Activated CD8-positive, alpha-beta T cell treated with anti-CD3 and anti-CD28 coated beads for 36 hours (primary cell): ENCODE results near the gene CARD9. TPM values are rescaled to one million over a fixed set of nuclear protein-coding genes. Genes with fewer than 3 reads are reported as not detected.

Experiments
- ATAC-seq: fragments of 200-7000 bp; cut with Tn5 transposase; one replicate; pipeline ENCODE4 v1.10.0; 2021; ENCODE audit warnings: mild to moderate bottlenecking, moderate library complexity
- CTCF ChIA-PET: fragments of 350-600 bp; sonication (Branson Sonifier 250); formaldehyde crosslinking; loops from one replicate; lab custom pipeline; 2021; ENCODE audit warnings: antibody characterized with exemption; lab: Charles Lee
- POLR2A ChIA-PET: fragments of 350-600 bp; sonication (Branson Sonifier 250); formaldehyde crosslinking; loops from one replicate; lab custom pipeline; 2021; ENCODE audit warnings: antibody characterized with exemption; lab: Charles Lee
- DNase-seq: peaks from one replicate; pipeline ENCODE4 v3.0.0-alpha.2; 2020
- H3K27ac Mint-ChIP-seq: one replicate; pipeline ENCODE4 v1.8.0; 2021; ENCODE audit warnings: mild to moderate bottlenecking, mixed read lengths
- H3K27me3 Mint-ChIP-seq: one replicate; pipeline ENCODE4 v1.8.0; 2021; ENCODE audit warnings: mixed read lengths
- H3K36me3 Mint-ChIP-seq: one replicate; pipeline ENCODE4 v1.8.0; 2021; ENCODE audit warnings: low read depth, mixed read lengths
- H3K4me1 Mint-ChIP-seq: one replicate; pipeline ENCODE4 v1.8.0; 2021; ENCODE audit warnings: low read depth, mixed read lengths
- H3K4me3 Mint-ChIP-seq: one replicate; pipeline ENCODE4 v1.8.0; 2021; ENCODE audit warnings: mild to moderate bottlenecking, moderate library complexity, mixed read lengths
- H3K9me3 Mint-ChIP-seq: one replicate; pipeline ENCODE4 v1.8.0; 2021; ENCODE audit warnings: mixed read lengths
- intact Hi-C: fragments of 100-400 bp; cut with micrococcal nuclease; formaldehyde crosslinking; loops from one replicate; pipeline ENCODE4 v1.10.0; 2022
- total RNA-seq, 2 experiments: library from RNA; stranded (reverse); gene quantifications; one replicate each; pipeline ENCODE4 v1.2.3, GENCODE V29; 2021
- TF ChIP-seq, protein P1 (sequence below): fragments of 200-600 bp; IDR thresholded peaks from one replicate; pipeline ENCODE4 v1.8.0; 2022; ENCODE audit warnings: antibody characterized with exemption, mild to moderate bottlenecking

Gene CARD9
- total RNA-seq, 2 experiments from 2014 or later = 6.8 to 7.1 TPM

DNA sequence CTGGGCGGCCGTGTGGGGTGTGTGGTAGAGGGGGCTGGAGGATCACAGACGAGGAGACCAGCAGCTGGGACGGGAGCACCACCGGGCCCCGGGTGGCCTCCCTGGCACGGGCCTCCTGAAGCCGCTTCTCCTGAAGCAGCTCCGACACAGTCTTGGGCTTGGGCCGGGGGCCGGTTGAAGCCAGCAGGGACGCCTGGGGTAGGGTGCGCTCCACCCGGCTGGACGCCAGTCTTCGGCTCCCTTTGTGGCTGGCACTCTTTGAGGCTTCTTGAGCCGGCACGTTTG lies 5.5 kb upstream of the CARD9 start:
- ChIA-PET POLR2A (interaction anchor here (0.9 to 2.1 kb wide), 2 partner anchors 13 to 15 kb away, joined by 4 to 9 read pairs; partner anchors contain the start of gene DNLZ), CTCF (no interaction called here)
- Mint-ChIP-seq H3K4me1 (peaks cover under 1% of the 10 kb centered on the region), H3K4me3 (no peak overlapping the region), H3K36me3 (peaks cover 9% of the 10 kb centered on the region), H3K27ac (no peak overlapping the region), H3K27me3 (no peaks in the 10 kb centered on the region), H3K9me3 (no peaks in the 10 kb centered on the region)
- DNase-seq = no peak
- no peak for ATAC-seq
- TF ChIP-seq, protein P1, sequence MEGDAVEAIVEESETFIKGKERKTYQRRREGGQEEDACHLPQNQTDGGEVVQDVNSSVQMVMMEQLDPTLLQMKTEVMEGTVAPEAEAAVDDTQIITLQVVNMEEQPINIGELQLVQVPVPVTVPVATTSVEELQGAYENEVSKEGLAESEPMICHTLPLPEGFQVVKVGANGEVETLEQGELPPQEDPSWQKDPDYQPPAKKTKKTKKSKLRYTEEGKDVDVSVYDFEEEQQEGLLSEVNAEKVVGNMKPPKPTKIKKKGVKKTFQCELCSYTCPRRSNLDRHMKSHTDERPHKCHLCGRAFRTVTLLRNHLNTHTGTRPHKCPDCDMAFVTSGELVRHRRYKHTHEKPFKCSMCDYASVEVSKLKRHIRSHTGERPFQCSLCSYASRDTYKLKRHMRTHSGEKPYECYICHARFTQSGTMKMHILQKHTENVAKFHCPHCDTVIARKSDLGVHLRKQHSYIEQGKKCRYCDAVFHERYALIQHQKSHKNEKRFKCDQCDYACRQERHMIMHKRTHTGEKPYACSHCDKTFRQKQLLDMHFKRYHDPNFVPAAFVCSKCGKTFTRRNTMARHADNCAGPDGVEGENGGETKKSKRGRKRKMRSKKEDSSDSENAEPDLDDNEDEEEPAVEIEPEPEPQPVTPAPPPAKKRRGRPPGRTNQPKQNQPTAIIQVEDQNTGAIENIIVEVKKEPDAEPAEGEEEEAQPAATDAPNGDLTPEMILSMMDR = no peak
- intact Hi-C loops = no loop called here

DNA sequence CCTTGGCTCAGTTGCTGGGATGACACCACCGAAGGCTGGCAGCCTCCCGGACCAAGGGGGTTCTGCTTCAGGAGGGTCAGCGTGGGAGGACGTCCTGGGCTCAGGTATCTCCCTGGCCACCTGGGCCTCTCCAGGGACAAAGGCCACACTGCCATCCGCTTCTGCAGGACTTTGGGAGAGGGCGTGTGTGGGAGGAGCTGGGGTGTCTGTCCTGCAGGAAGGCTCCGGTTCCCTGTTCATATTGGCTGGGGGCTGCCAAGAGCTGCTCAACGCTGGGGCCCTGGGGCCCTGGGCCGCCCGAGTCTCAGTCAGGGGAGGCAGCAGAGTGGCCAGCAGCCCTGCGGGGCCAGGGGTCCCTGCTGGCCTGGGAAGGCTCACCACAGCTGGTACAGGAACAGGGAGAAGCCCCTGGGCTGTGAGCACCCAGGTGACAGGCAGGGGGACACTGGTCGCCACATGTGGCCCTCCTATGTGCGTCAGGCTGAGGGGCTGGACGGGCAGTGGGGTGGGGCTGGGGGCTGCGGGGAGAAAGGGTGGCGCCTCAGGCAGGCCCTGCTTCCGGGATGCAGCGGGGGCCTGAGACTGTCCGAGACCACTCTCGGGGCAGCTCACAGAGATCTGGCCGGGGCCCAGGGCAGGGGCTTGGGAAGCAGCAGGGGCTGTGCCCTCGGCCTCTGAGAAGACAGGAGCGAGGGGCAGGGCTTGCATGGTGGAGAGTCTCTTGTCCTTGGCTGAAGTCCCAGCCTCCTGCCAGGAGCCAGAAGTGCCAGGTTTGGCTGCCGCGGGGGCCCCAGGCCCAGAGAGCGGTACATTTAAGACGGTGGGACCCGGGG lies 4.9 kb upstream of the CARD9 start:
- peaks cover 7% of the 10 kb centered on the region for H3K36me3 Mint-ChIP-seq
- intact Hi-C loops = no loop called here
- H3K27ac Mint-ChIP-seq = no peak overlapping the region
- DNase-seq (no peak), ATAC-seq (no peak)
- no peak overlapping the region for H3K4me3 Mint-ChIP-seq
- ChIA-PET CTCF (no interaction called here), POLR2A (interaction anchor here (0.6 to 2.1 kb wide), 5 partner anchors 9 to 25 kb away, joined by 3 to 9 read pairs (median 4); partner anchors contain the start of gene DNLZ)
- TF ChIP-seq, protein P1 = no peak
- no peaks in the 10 kb centered on the region for H3K9me3 Mint-ChIP-seq
- H3K4me1 Mint-ChIP-seq = peaks cover 2% of the 10 kb centered on the region
- H3K27me3 Mint-ChIP-seq = no peaks in the 10 kb centered on the region

DNA sequence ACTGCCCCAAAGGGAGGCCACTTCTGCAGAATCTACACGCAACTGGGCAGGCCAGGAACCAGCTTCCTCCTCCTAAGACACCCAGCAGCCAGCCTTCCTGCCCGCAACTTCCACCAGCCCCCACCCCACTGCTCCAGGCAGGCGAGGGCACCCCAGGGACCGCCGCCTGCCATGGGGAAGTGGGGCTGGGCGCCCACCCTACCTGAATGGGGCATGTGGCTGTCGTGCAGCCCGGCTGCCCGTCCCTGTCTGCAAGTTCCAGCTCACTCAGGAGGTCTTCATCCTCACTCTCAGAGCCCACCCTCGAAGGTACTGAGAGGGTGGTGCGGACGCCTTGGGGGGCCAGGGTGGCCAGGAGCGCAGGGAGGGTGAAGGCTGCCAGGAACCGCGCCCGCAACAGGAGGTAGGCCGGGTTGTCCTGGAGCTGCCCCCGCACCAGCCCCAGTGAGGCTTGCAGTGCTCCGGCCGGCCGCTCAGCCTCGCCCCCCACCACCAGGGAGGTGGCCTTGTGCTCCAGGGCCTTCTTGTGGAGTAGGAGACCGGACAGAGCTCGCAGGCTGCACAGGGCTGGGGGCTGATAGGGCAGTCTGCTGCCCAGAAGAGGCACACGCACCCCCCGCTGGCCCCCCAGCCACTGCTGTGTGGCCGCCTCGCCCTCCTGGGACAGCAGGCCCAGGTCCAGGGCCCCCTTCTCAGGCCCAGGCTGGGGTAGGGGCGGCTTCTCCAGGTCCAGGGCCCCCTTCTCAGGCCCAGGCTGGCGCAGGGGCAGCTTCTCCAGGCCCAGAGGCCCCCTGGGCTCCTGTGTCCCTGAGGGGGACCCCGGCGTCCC lies 4.1 kb upstream of the CARD9 start:
- Mint-ChIP-seq H3K27ac (no peak overlapping the region), H3K36me3 (peaks cover 8% of the 10 kb centered on the region), H3K27me3 (no peaks in the 10 kb centered on the region), H3K9me3 (no peaks in the 10 kb centered on the region), H3K4me3 (no peak overlapping the region), H3K4me1 (peaks cover 8% of the 10 kb centered on the region)
- TF ChIP-seq, protein P1 = no peak
- intact Hi-C loops = no loop called here
- ChIA-PET CTCF (interaction anchor here (1.4 kb wide), 1 partner anchor 14 kb away, joined by 4 read pairs; the partner anchor contains the start of gene DNLZ), POLR2A (interaction anchor here (0.9 to 2.1 kb wide), 5 partner anchors 8 to 62 kb away, joined by 3 to 9 read pairs (median 4); partner anchors contain the start of genes DNLZ and INPP5E)
- DNase-seq = no peak
- ATAC-seq = no peak

DNA sequence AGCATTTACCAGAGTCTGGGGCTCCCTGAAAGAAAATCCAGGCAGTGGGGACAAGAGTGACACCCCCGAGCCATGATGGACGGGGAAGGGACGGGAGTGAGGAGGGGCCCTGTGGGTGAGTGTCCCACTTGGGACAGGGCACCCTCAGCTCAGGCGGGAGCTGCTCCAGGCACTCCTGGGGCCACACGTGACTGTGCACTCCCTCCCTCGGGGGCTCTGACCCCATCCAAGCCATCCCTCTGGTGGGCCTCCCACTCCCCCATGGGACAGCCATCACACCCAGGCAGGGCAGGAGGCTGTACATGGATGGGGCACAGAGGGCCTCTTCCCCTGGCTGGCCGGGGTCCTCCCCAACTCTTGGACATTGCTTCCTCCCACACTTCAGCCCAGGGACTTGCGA lies 3.0 kb upstream of the CARD9 start:
- Mint-ChIP-seq H3K36me3 (peaks cover 6% of the 10 kb centered on the region), H3K9me3 (no peaks in the 10 kb centered on the region), H3K4me1 (peaks cover 8% of the 10 kb centered on the region), H3K27ac (no peak overlapping the region), H3K4me3 (no peak overlapping the region), H3K27me3 (no peaks in the 10 kb centered on the region)
- ChIA-PET CTCF (interaction anchor here (1.4 kb wide), 1 partner anchor 13 kb away, joined by 4 read pairs; the partner anchor contains the start of gene DNLZ), POLR2A (interaction anchor here (1.0 to 2.1 kb wide), 3 partner anchors 10 to 63 kb away, joined by 3 to 10 read pairs (median 6); partner anchors contain the start of genes DNLZ and INPP5E)
- TF ChIP-seq, protein P1 = no peak
- no peak for DNase-seq
- intact Hi-C loops = no loop called here
- no peak for ATAC-seq
